ENCODE results near the gene CARD18. TPM values are rescaled to one million over a fixed set of nuclear protein-coding genes. Genes with fewer than 3 reads are reported as not detected.

CARD18 gene
- total RNA-seq, 1 experiment from 2014 or later = not detected

DNA sequence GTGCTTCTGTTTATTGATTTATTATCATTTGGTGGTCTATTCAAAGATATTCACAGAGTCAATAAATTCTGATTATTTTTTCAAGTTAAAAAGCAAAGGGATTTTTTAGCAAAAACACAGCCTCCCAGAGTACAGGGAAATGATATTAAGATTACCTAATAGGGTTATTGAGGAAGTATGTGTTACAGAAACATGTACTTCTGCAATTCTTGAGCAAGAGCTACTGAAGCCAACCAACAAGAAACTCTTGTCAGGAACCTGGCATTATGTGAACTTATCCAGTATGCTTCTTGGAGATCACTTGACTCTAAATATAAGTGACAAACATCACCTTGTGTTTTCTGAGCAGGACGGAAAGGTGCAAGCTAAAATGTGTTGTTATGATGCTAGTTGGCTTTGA, 42.0 kb upstream of the CARD18 start:
- no peak overlapping the region for H3K27ac Mint-ChIP-seq
- H3K23me2 ChIP-seq (ENCODE audit: insufficient read length, low read depth, low read length, poor library complexity, severe bottlenecking) = no peaks in the 10 kb centered on the region
- H4K8ac ChIP-seq (replicated peaks; ENCODE audit: insufficient read length, low read depth, low read length) = no peak overlapping the region
- no peaks in the 10 kb centered on the region for H3K79me2 ChIP-seq (ENCODE audit: insufficient read depth, low read length)
- no peak overlapping the region for H2AFZ ChIP-seq (ENCODE audit: low read length)
- no peak overlapping the region for H2BK5ac ChIP-seq (ENCODE audit: insufficient read length, low read length)
- H3T11ph ChIP-seq (ENCODE audit: low read length) = no peak overlapping the region
- H2BK120ac ChIP-seq (ENCODE audit: low read depth, low read length, poor library complexity, severe bottlenecking) = no peak overlapping the region
- H3K14ac ChIP-seq (ENCODE audit: insufficient read depth, low read length) = no peak overlapping the region
- TF ChIP-seq, protein P1, sequence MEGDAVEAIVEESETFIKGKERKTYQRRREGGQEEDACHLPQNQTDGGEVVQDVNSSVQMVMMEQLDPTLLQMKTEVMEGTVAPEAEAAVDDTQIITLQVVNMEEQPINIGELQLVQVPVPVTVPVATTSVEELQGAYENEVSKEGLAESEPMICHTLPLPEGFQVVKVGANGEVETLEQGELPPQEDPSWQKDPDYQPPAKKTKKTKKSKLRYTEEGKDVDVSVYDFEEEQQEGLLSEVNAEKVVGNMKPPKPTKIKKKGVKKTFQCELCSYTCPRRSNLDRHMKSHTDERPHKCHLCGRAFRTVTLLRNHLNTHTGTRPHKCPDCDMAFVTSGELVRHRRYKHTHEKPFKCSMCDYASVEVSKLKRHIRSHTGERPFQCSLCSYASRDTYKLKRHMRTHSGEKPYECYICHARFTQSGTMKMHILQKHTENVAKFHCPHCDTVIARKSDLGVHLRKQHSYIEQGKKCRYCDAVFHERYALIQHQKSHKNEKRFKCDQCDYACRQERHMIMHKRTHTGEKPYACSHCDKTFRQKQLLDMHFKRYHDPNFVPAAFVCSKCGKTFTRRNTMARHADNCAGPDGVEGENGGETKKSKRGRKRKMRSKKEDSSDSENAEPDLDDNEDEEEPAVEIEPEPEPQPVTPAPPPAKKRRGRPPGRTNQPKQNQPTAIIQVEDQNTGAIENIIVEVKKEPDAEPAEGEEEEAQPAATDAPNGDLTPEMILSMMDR (conservative IDR thresholded peaks at IDR 0.05) = no peak
- H3K4me1 Mint-ChIP-seq = no peaks in the 10 kb centered on the region
- no peak overlapping the region for H3K23ac ChIP-seq (ENCODE audit: insufficient read length, low read depth, low read length)
- H3K9me3 ChIP-seq (ENCODE audit: control insufficient read depth, low read depth, low read length) = no peaks in the 10 kb centered on the region
- no peak overlapping the region for H4K5ac ChIP-seq (ENCODE audit: insufficient read length, low read depth, low read length)
- no peak overlapping the region for H2AK5ac ChIP-seq (ENCODE audit: insufficient read length, low read length)
- no CpG with 5 or more reads among the region's 1 CpG for WGBS (ENCODE audit: extremely low coverage, insufficient read length, low lambda C conversion rate)
- no peak overlapping the region for H4K91ac ChIP-seq (ENCODE audit: insufficient read length, low read depth, low read length)
- H2BK12ac ChIP-seq (ENCODE audit: insufficient read length, low read depth, low read length) = no peak overlapping the region
- H2BK20ac ChIP-seq (ENCODE audit: low read depth, low read length, poor library complexity, severe bottlenecking) = no peak overlapping the region
- no peak overlapping the region for H3K4me3 Mint-ChIP-seq
- H3K27ac ChIP-seq (ENCODE audit: insufficient read length, low read depth, low read length) = no peak overlapping the region
- H3K27me3 ChIP-seq (ENCODE audit: insufficient read depth, low read length) = no peaks in the 10 kb centered on the region
- no peaks in the 10 kb centered on the region for H3K4me1 ChIP-seq (ENCODE audit: insufficient read depth, low read length)
- no peaks in the 10 kb centered on the region for H4K20me1 ChIP-seq (ENCODE audit: control insufficient read depth, insufficient read depth, insufficient read length)
- no peak overlapping the region for H3K4me2 ChIP-seq (ENCODE audit: insufficient read depth, insufficient read length, low read length)
- DNase-seq = no peak
- H3K9ac ChIP-seq (ENCODE audit: extremely low read depth, insufficient read length, low read length) = no peak overlapping the region
- H3K56ac ChIP-seq (ENCODE audit: insufficient read length, low read depth, low read length) = no peak overlapping the region
- no peaks in the 10 kb centered on the region for H3K27me3 Mint-ChIP-seq (ENCODE audit: low read depth)
- H3K79me1 ChIP-seq (ENCODE audit: insufficient read depth, low read depth, low read length, poor library complexity, severe bottlenecking) = no peaks in the 10 kb centered on the region
- no peaks in the 10 kb centered on the region; a peak in 1 of 5 replicates for H3K9me3 Mint-ChIP-seq
- H3K18ac ChIP-seq (ENCODE audit: insufficient read length, low read depth, low read length) = no peak overlapping the region
- no peak overlapping the region for H3K4ac ChIP-seq (ENCODE audit: low read depth, low read length)
- no peaks in the 10 kb centered on the region for H3K36me3 Mint-ChIP-seq (ENCODE audit: insufficient read depth in 1 of 3, low read depth in 3 of 3)
- no peak overlapping the region for H2BK15ac ChIP-seq (ENCODE audit: low read depth, low read length)

All from H9 (cell line).